ENCODE results near the gene GORAB.

DNA sequence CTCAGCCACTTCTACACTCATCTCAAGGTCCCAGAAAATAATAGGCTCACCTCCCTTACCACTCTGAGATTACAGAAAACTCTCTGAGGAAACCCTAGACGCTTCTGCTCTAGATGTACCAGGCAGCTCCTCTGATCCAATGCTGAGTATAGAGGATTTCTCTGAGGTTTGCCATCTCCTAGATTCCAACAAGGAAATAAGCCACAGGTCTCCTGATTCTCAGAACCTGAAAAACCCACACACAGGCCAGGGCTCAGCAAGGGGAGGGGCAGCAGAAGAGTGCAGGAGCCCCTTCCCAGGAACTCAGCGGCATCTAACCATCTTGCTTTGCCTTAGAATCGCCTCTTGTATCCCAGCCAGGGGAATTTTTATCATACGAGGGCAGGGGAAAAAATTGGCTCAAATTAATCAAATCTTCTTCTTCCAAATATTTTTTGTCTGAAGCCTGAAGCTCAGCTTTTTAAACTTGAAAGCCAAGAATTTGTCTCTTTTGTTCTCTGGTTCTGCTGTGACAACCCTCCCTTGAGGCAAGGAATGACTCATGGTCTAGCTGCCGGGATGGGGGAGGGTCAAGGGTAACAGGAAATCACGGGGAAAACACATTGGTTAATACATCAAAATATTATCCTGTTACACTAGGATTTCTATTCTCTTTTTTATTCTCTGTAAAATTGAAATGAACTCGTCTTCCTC, 30.8 kb downstream of the GORAB start:
- TF ChIP-seq POLR2A (IDR thresholded peaks at IDR 0.05): no peak
- TF ChIP-seq CTCF (IDR thresholded peaks at IDR 0.05): no peak
